Measurements from ENCODE around the gene ACTN1. TPM values are rescaled to one million over a fixed set of nuclear protein-coding genes. Genes with fewer than 3 reads are reported as not detected.

The ACTN1 gene
- total RNA-seq, 1 experiment from 2014 or later: 212 TPM

DNA sequence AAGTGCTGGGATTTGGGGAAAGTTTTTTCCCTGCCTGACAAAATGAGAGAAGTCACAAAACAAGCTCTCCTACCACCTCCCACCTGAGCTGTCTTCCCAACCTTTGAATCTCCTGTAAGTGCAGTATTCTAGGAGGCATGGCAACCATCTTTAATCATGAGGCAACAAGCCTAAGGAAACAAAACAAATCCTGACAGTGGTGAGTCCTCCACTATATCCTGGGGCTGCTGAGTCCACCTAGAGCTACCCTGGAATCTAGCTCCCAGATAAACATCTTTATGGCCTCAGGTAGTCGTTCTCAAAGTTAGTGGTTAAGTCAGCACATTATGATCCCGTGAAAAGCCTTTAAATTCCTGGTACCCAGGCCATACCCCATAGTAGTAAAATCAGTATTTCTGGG, 22.3 kb upstream of the ACTN1 start:
- intact Hi-C loops (cut with micrococcal nuclease; ENCODE audit: unreplicated experiment): no loop called here
- BruUV-seq (replicated peaks): no TSS peak

DNA sequence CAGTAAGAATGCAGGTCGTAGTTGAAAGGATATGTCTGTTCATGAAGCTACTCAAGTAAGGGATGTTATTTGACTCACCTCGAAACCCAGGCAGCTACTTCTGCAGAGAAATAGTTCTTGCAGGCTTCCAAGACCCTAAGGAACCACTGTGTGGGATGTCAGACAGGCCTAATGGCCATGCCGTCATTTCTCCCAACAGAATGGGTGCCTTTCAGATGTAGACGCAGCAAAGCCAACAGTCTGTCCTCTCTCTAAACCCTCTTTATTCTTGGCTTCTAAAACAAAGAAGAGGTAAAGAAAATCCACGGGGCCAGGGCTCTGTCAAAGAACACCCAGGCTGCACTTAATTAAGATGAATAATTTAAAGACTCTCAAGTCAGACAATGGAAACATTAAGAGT, 19.0 kb upstream of the ACTN1 start:
- DNase-seq (ENCODE audit: low read depth, low spot score) (no peak), ATAC-seq (no peak)
- Histone ChIP-seq H3K4me1 (ENCODE audit: control insufficient read depth, insufficient read depth, low read length) (no peaks in the 10 kb centered on the region), H3K27me3 (ENCODE audit: control insufficient read depth, insufficient read depth, low read length) (no peaks in the 10 kb centered on the region), H3K4me3 (ENCODE audit: low read depth in 2 of 2, low read length in 2 of 2) (no peak overlapping the region), H3K36me3 (ENCODE audit: control insufficient read depth, insufficient read depth, low read length) (no peaks in the 10 kb centered on the region), H3K27ac (ENCODE audit: low read length) (no peak overlapping the region), H3K9me3 (ENCODE audit: control insufficient read depth, insufficient read depth, low read depth, low read length) (no peaks in the 10 kb centered on the region)
- POLR2A ChIA-PET: no interaction called here
- TF ChIP-seq CTCF (IDR thresholded peaks at IDR 0.05): no peak
- no peak for TF ChIP-seq SIN3A (IDR thresholded peaks at IDR 0.05; ENCODE audit: borderline replicate concordance, insufficient read depth, low read depth, low read length)
- TF ChIP-seq POLR2AphosphoS5 (IDR thresholded peaks at IDR 0.05; ENCODE audit: low read depth, low read length): no peak
- TF ChIP-seq REST (IDR thresholded peaks at IDR 0.05; ENCODE audit: insufficient read depth in 1 of 2, low read depth in 2 of 2, low read length in 1 of 2): no peak
- no peak for TF ChIP-seq TCF7L2 (IDR thresholded peaks at IDR 0.05; ENCODE audit: low read depth, low read length)
- intact Hi-C loops (cut with micrococcal nuclease; ENCODE audit: unreplicated experiment) (no loop called here), in situ Hi-C loops (cut with HindIII; ENCODE audit: low pct_unique_long_range_greater_than_20kb, low sequenced_read_pairs) (no loop called here)
- no TSS peak for BruUV-seq (replicated peaks)
- CTCF ChIA-PET: no interaction called here

More for the DNA sequence above, 22.3 kb upstream of the ACTN1 start:
- Histone ChIP-seq H3K9me3 (ENCODE audit: control insufficient read depth, insufficient read depth, low read depth, low read length) (no peaks in the 10 kb centered on the region), H3K4me3 (ENCODE audit: low read depth in 2 of 2, low read length in 2 of 2) (no peak overlapping the region), H3K27me3 (ENCODE audit: control insufficient read depth, insufficient read depth, low read length) (no peaks in the 10 kb centered on the region), H3K4me1 (ENCODE audit: control insufficient read depth, insufficient read depth, low read length) (peaks cover 4% of the 10 kb centered on the region), H3K36me3 (ENCODE audit: control insufficient read depth, insufficient read depth, low read length) (no peaks in the 10 kb centered on the region), H3K27ac (ENCODE audit: low read length) (no peak overlapping the region)
- ChIA-PET CTCF (no interaction called here), POLR2A (no interaction called here)
- no peak for ATAC-seq
- TF ChIP-seq SIN3A (IDR thresholded peaks at IDR 0.05; ENCODE audit: borderline replicate concordance, insufficient read depth, low read depth, low read length) (no peak), TCF7L2 (IDR thresholded peaks at IDR 0.05; ENCODE audit: low read depth, low read length) (no peak), POLR2AphosphoS5 (IDR thresholded peaks at IDR 0.05; ENCODE audit: low read depth, low read length) (no peak), CTCF (IDR thresholded peaks at IDR 0.05) (no peak), REST (IDR thresholded peaks at IDR 0.05; ENCODE audit: insufficient read depth in 1 of 2, low read depth in 2 of 2, low read length in 1 of 2) (no peak)
- in situ Hi-C loops (cut with HindIII; ENCODE audit: low pct_unique_long_range_greater_than_20kb, low sequenced_read_pairs): no loop called here
- no peak for DNase-seq (ENCODE audit: low read depth, low spot score)
